Keratinocyte (primary cell): Measurements from ENCODE around the gene GGT5. TPM values are rescaled to one million over a fixed set of nuclear protein-coding genes. Genes with fewer than 3 reads are reported as not detected.
"Not testable (repeated sequence)": the region's sequence is repeated elsewhere in the genome, so short reads cannot be mapped to it uniquely, and the experiment has no call there.

Experiments
- DNase-seq: peaks from one replicate; pipeline ENCODE4 v3.0.0-alpha.2; 2011; ENCODE audit warnings: low read depth, missing footprints, low spot score
- FAIRE-seq: peaks from 2 replicates; lab custom pipeline; 2011; peaks lifted over from hg19 to GRCh38; lab: Jason Lieb, UNC
- H2AFZ ChIP-seq: 2 replicates; pipeline ENCODE4 v1.6.0; 2012; ENCODE audit warnings: low read length, control low read depth, inconsistent platforms; ENCODE audit not compliant: control insufficient read depth
- H3K27ac ChIP-seq: 2 replicates; pipeline ENCODE4 v1.5.1; 2011; ENCODE audit warnings: low read length; ENCODE audit not compliant: control insufficient read depth, insufficient read depth
- H3K27me3 ChIP-seq: 3 replicates; pipeline ENCODE4 v1.6.0; 2011; ENCODE audit warnings: low read length; ENCODE audit not compliant: control insufficient read depth, insufficient read depth; ENCODE audit errors: extremely low read depth
- H3K36me3 ChIP-seq, 2 experiments: 2 replicates in 1 of 2; 3 replicates in 1 of 2; pipeline ENCODE4 v1.5.1; 2011; ENCODE audit warnings: low read length in 2 of 2, mild to moderate bottlenecking in 1 of 2; ENCODE audit not compliant: control insufficient read depth in 2 of 2, insufficient read depth in 2 of 2; ENCODE audit errors: extremely low read depth in 1 of 2
- H3K4me1 ChIP-seq: 3 replicates; pipeline ENCODE4 v1.5.1; 2011; ENCODE audit warnings: low read length; ENCODE audit not compliant: control insufficient read depth, insufficient read depth; ENCODE audit errors: extremely low read depth
- H3K4me2 ChIP-seq: 3 replicates; pipeline ENCODE4 v1.6.0; 2011; ENCODE audit warnings: low read depth, low read length; ENCODE audit not compliant: control insufficient read depth, insufficient read depth; ENCODE audit errors: extremely low read depth
- H3K4me3 ChIP-seq, 3 experiments: fragments of 200-600 bp in 1 of 3; sonication (generic) in 1 of 3; 2 replicates in 2 of 3; 3 replicates in 1 of 3; pipeline ENCODE4 v1.5.1; 2011 to 2016; ENCODE audit warnings: low read length in 3 of 3, mild to moderate bottlenecking in 3 of 3, control low read depth in 2 of 3, inconsistent platforms in 1 of 3, low read depth in 1 of 3, mixed read lengths in 1 of 3, mixed run types in 1 of 3, moderate library complexity in 1 of 3; ENCODE audit not compliant: control insufficient read depth in 2 of 3, insufficient read depth in 2 of 3; ENCODE audit errors: extremely low read depth in 1 of 3
- H3K79me2 ChIP-seq: 2 replicates; pipeline ENCODE4 v1.6.0; 2012; ENCODE audit warnings: low read length; ENCODE audit not compliant: control insufficient read depth, insufficient read depth
- H3K9ac ChIP-seq: 3 replicates; pipeline ENCODE4 v1.6.0; 2011; ENCODE audit warnings: low read length; ENCODE audit not compliant: control insufficient read depth, insufficient read depth; ENCODE audit errors: extremely low read depth
- H3K9me1 ChIP-seq: 3 replicates; pipeline ENCODE4 v1.6.0; 2011; ENCODE audit warnings: low read length; ENCODE audit not compliant: control insufficient read depth, insufficient read depth; ENCODE audit errors: extremely low read depth
- H3K9me3 ChIP-seq: 2 replicates; pipeline ENCODE4 v1.5.1; 2012; ENCODE audit warnings: low read depth, low read length; ENCODE audit not compliant: control insufficient read depth
- H4K20me1 ChIP-seq: 3 replicates; pipeline ENCODE4 v1.6.0; 2011; ENCODE audit warnings: low read length; ENCODE audit not compliant: control insufficient read depth, insufficient read depth; ENCODE audit errors: extremely low read depth
- EZH2 ChIP-seq: IDR thresholded peaks from one replicate; pipeline ENCODE4 v1.6.1; 2012; ENCODE audit warnings: inconsistent platforms, mild to moderate bottlenecking, low read length, moderate library complexity
- dilution Hi-C: fragments of 300-500 bp; cut with MboI; formaldehyde crosslinking; loops from one replicate; pipeline ENCODE4 v1.7.0; 2020; ENCODE audit warnings: low sequenced_read_pairs; ENCODE audit not compliant: extremely low pct_ligation_motif_present
- polyA plus RNA-seq, 5 experiments: library from polyadenylated mRNA; depleted of rRNA in 3 of 5; stranded (reverse) in 3 of 5; stranded (forward) in 1 of 5; unstranded in 1 of 5; fragments of >200 nt; gene quantifications; 1 replicate in 1 of 5; 2 replicates in 3 of 5; 3 replicates in 1 of 5; pipeline versions ENCODE4 v1.2.1 to v1.2.3, GENCODE V29; 2011 to 2012; ENCODE audit warnings: missing spikeins in 2 of 5, low read depth in 1 of 5, low replicate concordance in 1 of 5
- TF ChIP-seq, protein P1 (sequence below), 3 experiments: IDR thresholded peaks in 1 of 3; conservative IDR thresholded peaks in 1 of 3; optimal IDR thresholded peaks in 1 of 3; 2 replicates in 2 of 3; 3 replicates in 1 of 3; pipeline versions ENCODE3 to v1.5.1; 2011; ENCODE audit warnings: low read length in 3 of 3, mild to moderate bottlenecking in 3 of 3, moderate library complexity in 2 of 3, control low read depth in 1 of 3, inconsistent platforms in 1 of 3; ENCODE audit not compliant: insufficient read depth in 2 of 3; ENCODE audit errors: extremely low read depth in 1 of 3

Gene GGT5
- polyA plus RNA-seq, 1 donor (not counting 4 experiments of a cell fraction or from before 2014, with no cell fraction given), result not detected

- Histone ChIP-seq H3K4me3 (peak within 1 kb of the TSS; percentile 75 to 84 (median 75)), H3K36me3 (no peaks in the 10 kb centered on the region), H3K4me1 (peaks cover 7% of the 10 kb centered on the region), H3K9me3 (no peaks in the 10 kb centered on the region), H3K9ac (peak within 1 kb of the TSS; percentile 86), H2AFZ (peak within 1 kb of the TSS; percentile 91), H4K20me1 (no peaks in the 10 kb centered on the region), H3K4me2 (peak within 1 kb of the TSS; percentile 76), H3K27ac (peak within 1 kb of the TSS; percentile 71), H3K27me3 (no peaks in the 10 kb centered on the region), H3K9me1 (no peaks in the 10 kb centered on the region), H3K79me2 (peaks cover 46% of the 10 kb centered on the region)
- DNase-seq, result peak; percentile 57
- FAIRE-seq, result no peak
- no peak for TF ChIP-seq EZH2
- TF ChIP-seq, protein P1, sequence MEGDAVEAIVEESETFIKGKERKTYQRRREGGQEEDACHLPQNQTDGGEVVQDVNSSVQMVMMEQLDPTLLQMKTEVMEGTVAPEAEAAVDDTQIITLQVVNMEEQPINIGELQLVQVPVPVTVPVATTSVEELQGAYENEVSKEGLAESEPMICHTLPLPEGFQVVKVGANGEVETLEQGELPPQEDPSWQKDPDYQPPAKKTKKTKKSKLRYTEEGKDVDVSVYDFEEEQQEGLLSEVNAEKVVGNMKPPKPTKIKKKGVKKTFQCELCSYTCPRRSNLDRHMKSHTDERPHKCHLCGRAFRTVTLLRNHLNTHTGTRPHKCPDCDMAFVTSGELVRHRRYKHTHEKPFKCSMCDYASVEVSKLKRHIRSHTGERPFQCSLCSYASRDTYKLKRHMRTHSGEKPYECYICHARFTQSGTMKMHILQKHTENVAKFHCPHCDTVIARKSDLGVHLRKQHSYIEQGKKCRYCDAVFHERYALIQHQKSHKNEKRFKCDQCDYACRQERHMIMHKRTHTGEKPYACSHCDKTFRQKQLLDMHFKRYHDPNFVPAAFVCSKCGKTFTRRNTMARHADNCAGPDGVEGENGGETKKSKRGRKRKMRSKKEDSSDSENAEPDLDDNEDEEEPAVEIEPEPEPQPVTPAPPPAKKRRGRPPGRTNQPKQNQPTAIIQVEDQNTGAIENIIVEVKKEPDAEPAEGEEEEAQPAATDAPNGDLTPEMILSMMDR (optimal IDR thresholded peaks at IDR 0.05 in 1 of 3, IDR thresholded peaks at IDR 0.05 in 1 of 3, conservative IDR thresholded peaks at IDR 0.05 in 1 of 3; ENCODE audit: extremely low read depth in 1 of 3, insufficient read depth in 2 of 3, low read length in 3 of 3), result peak in 1 of 3 experiments; percentile 28
- dilution Hi-C loops, result no loop called here
Measured at GRCh38 chr22:24270556-24271385, 25.9 kb upstream of the GGT5 start, which contains the start of gene SPECC1L. TSS of gene SPECC1L (plus strand) at chr22:24270831. CDS start at chr22:24302232, 31,401 bp downstream.

GRCh38 chr22:24266495-24266894, 21.6 kb upstream of the GGT5 start:
- dilution Hi-C loops, H3K4me3 ChIP-seq, H3K27ac ChIP-seq, H3K27me3 ChIP-seq, H3K4me2 ChIP-seq, H3K36me3 ChIP-seq, H2AFZ ChIP-seq, H4K20me1 ChIP-seq, DNase-seq, H3K9ac ChIP-seq, H3K9me3 ChIP-seq, H3K79me2 ChIP-seq, H3K4me1 ChIP-seq, H3K9me1 ChIP-seq, FAIRE-seq: not testable (repeated sequence)
